ENCODE results near the gene PTPRD. TPM values are rescaled to one million over a fixed set of nuclear protein-coding genes. Genes with fewer than 3 reads are reported as not detected.

Gene PTPRD
- total and polyA plus RNA-seq, 5 donors from 2014 or later = 0.47 TPM; not detected in 4

GRCh38 chr9:8660383-8660782, 1952.4 kb downstream of the PTPRD start:
- no peaks in the 10 kb centered on the region for H3K27me3 ChIP-seq (ENCODE audit: control insufficient read depth, insufficient read depth, low read length)
- H3K9me3 Mint-ChIP-seq = peaks cover 0 to 6% (median 0%) of the 10 kb centered on the region in 7 donors
- no peak overlapping the region for H3K27ac Mint-ChIP-seq
- H3K36me3 Mint-ChIP-seq = no peaks in the 10 kb centered on the region
- H3K4me3 ChIP-seq (ENCODE audit: low read depth, low read length) = no peak overlapping the region
- H3K27ac ChIP-seq (ENCODE audit: insufficient read depth, low read length, poor library complexity, severe bottlenecking) = no peak overlapping the region
- ATAC-seq (ENCODE audit: low read depth in 2 of 2) = no peak
- DNase-seq = no peak
- no peaks in the 10 kb centered on the region for H3K4me1 Mint-ChIP-seq
- no peaks in the 10 kb centered on the region for H3K27me3 Mint-ChIP-seq
- H3K4me3 Mint-ChIP-seq = no peak overlapping the region
- no peaks in the 10 kb centered on the region for H3K9me3 ChIP-seq (ENCODE audit: control insufficient read depth in 2 of 2, low read length in 2 of 2)
- no peaks in the 10 kb centered on the region for H3K36me3 ChIP-seq (ENCODE audit: control insufficient read depth, insufficient read depth, low read length)
- no peaks in the 10 kb centered on the region for H3K4me1 ChIP-seq (ENCODE audit: control insufficient read depth, insufficient read depth, low read length, poor library complexity, severe bottlenecking)

GRCh38 chr9:8659108-8659507, 1953.7 kb downstream of the PTPRD start:
- no peak for DNase-seq
- Histone ChIP-seq H3K27ac (ENCODE audit: insufficient read depth, low read length, poor library complexity, severe bottlenecking) (no peak overlapping the region), H3K4me3 (ENCODE audit: low read depth, low read length) (no peak overlapping the region), H3K27me3 (ENCODE audit: control insufficient read depth, insufficient read depth, low read length) (no peaks in the 10 kb centered on the region), H3K4me1 (ENCODE audit: control insufficient read depth, insufficient read depth, low read length, poor library complexity, severe bottlenecking) (no peaks in the 10 kb centered on the region), H3K36me3 (ENCODE audit: control insufficient read depth, insufficient read depth, low read length) (no peaks in the 10 kb centered on the region), H3K9me3 (ENCODE audit: control insufficient read depth in 2 of 2, low read length in 2 of 2) (no peaks in the 10 kb centered on the region)
- Mint-ChIP-seq H3K9me3 (peaks cover 0 to 6% (median 0%) of the 10 kb centered on the region in 7 donors), H3K27me3 (no peaks in the 10 kb centered on the region), H3K4me1 (no peaks in the 10 kb centered on the region), H3K4me3 (no peak overlapping the region), H3K36me3 (no peaks in the 10 kb centered on the region), H3K27ac (no peak overlapping the region)
- ATAC-seq (ENCODE audit: low read depth in 2 of 2) = no peak

GRCh38 chr9:8655071-8655470, 1957.7 kb downstream of the PTPRD start:
- H3K4me3 Mint-ChIP-seq = no peak overlapping the region

GRCh38 chr9:8653855-8654254, 1958.9 kb downstream of the PTPRD start:
- peaks cover 0 to 4% (median 0%) of the 10 kb centered on the region in 7 donors for H3K9me3 Mint-ChIP-seq
- H3K27me3 Mint-ChIP-seq = no peaks in the 10 kb centered on the region
- Histone ChIP-seq H3K27ac (ENCODE audit: insufficient read depth, low read length, poor library complexity, severe bottlenecking) (no peak overlapping the region), H3K27me3 (ENCODE audit: control insufficient read depth, insufficient read depth, low read length) (no peaks in the 10 kb centered on the region), H3K9me3 (ENCODE audit: control insufficient read depth in 2 of 2, low read length in 2 of 2) (no peaks in the 10 kb centered on the region), H3K36me3 (ENCODE audit: control insufficient read depth, insufficient read depth, low read length) (no peaks in the 10 kb centered on the region), H3K4me1 (ENCODE audit: control insufficient read depth, insufficient read depth, low read length, poor library complexity, severe bottlenecking) (no peaks in the 10 kb centered on the region), H3K4me3 (ENCODE audit: low read depth, low read length) (no peak overlapping the region)
- no peak for ATAC-seq (ENCODE audit: low read depth in 2 of 2)
- no peak overlapping the region for H3K4me3 Mint-ChIP-seq
- H3K27ac Mint-ChIP-seq = no peak overlapping the region
- DNase-seq = no peak
- no peaks in the 10 kb centered on the region for H3K4me1 Mint-ChIP-seq
- no peaks in the 10 kb centered on the region for H3K36me3 Mint-ChIP-seq

More at GRCh38 chr9:8655071-8655470, 1957.7 kb downstream of the PTPRD start:
- Mint-ChIP-seq H3K36me3 (no peaks in the 10 kb centered on the region), H3K27ac (no peak overlapping the region), H3K27me3 (no peaks in the 10 kb centered on the region), H3K4me1 (no peaks in the 10 kb centered on the region), H3K9me3 (peaks cover 0 to 4% (median 0%) of the 10 kb centered on the region in 7 donors)
- H3K4me1 ChIP-seq (ENCODE audit: control insufficient read depth, insufficient read depth, low read length, poor library complexity, severe bottlenecking) = no peaks in the 10 kb centered on the region
- ATAC-seq (ENCODE audit: low read depth in 2 of 2) (no peak), DNase-seq (no peak)
- no peaks in the 10 kb centered on the region for H3K9me3 ChIP-seq (ENCODE audit: control insufficient read depth in 2 of 2, low read length in 2 of 2)
- H3K4me3 ChIP-seq (ENCODE audit: low read depth, low read length) = no peak overlapping the region
- no peaks in the 10 kb centered on the region for H3K36me3 ChIP-seq (ENCODE audit: control insufficient read depth, insufficient read depth, low read length)
- H3K27ac ChIP-seq (ENCODE audit: insufficient read depth, low read length, poor library complexity, severe bottlenecking) = no peak overlapping the region
- no peaks in the 10 kb centered on the region for H3K27me3 ChIP-seq (ENCODE audit: control insufficient read depth, insufficient read depth, low read length)

GRCh38 chr9:8653111-8653510, 1959.7 kb downstream of the PTPRD start:
- Histone ChIP-seq H3K9me3 (ENCODE audit: control insufficient read depth in 2 of 2, low read length in 2 of 2) (no peaks in the 10 kb centered on the region), H3K4me1 (ENCODE audit: control insufficient read depth, insufficient read depth, low read length, poor library complexity, severe bottlenecking) (no peaks in the 10 kb centered on the region), H3K27ac (ENCODE audit: insufficient read depth, low read length, poor library complexity, severe bottlenecking) (no peak overlapping the region), H3K36me3 (ENCODE audit: control insufficient read depth, insufficient read depth, low read length) (no peaks in the 10 kb centered on the region), H3K4me3 (ENCODE audit: low read depth, low read length) (no peak overlapping the region), H3K27me3 (ENCODE audit: control insufficient read depth, insufficient read depth, low read length) (no peaks in the 10 kb centered on the region)
- Mint-ChIP-seq H3K4me3 (no peak overlapping the region), H3K27me3 (no peaks in the 10 kb centered on the region), H3K4me1 (no peaks in the 10 kb centered on the region), H3K36me3 (no peaks in the 10 kb centered on the region), H3K9me3 (peaks cover 0 to 4% (median 0%) of the 10 kb centered on the region in 7 donors), H3K27ac (no peak overlapping the region)
- ATAC-seq (ENCODE audit: low read depth in 2 of 2) = no peak
- no peak for DNase-seq

- H3K27ac ChIP-seq (ENCODE audit: insufficient read depth, low read length, poor library complexity, severe bottlenecking) = no peak overlapping the region
- no peak overlapping the region for H3K27ac Mint-ChIP-seq
- H3K4me1 ChIP-seq (ENCODE audit: control insufficient read depth, insufficient read depth, low read length, poor library complexity, severe bottlenecking) = no peaks in the 10 kb centered on the region
- H3K9me3 Mint-ChIP-seq = peaks cover 0 to 4% (median 0%) of the 10 kb centered on the region in 7 donors
- no peaks in the 10 kb centered on the region for H3K36me3 ChIP-seq (ENCODE audit: control insufficient read depth, insufficient read depth, low read length)
- H3K27me3 ChIP-seq (ENCODE audit: control insufficient read depth, insufficient read depth, low read length) = no peaks in the 10 kb centered on the region
- no peaks in the 10 kb centered on the region for H3K27me3 Mint-ChIP-seq
- H3K4me1 Mint-ChIP-seq = no peaks in the 10 kb centered on the region
- no peak overlapping the region for H3K4me3 Mint-ChIP-seq
- no peaks in the 10 kb centered on the region for H3K36me3 Mint-ChIP-seq
- H3K9me3 ChIP-seq (ENCODE audit: control insufficient read depth in 2 of 2, low read length in 2 of 2) = no peaks in the 10 kb centered on the region
- no peak for DNase-seq
- no peak overlapping the region for H3K4me3 ChIP-seq (ENCODE audit: low read depth, low read length)
- ATAC-seq (ENCODE audit: low read depth in 2 of 2) = no peak
Measured at GRCh38 chr9:8652255-8652654, 1960.5 kb downstream of the PTPRD start.

- no peaks in the 10 kb centered on the region for H3K27me3 ChIP-seq (ENCODE audit: control insufficient read depth, insufficient read depth, low read length)
- H3K4me3 ChIP-seq (ENCODE audit: low read depth, low read length) = no peak overlapping the region
- Mint-ChIP-seq H3K9me3 (peaks cover 0 to 4% (median 0%) of the 10 kb centered on the region in 7 donors), H3K27me3 (no peaks in the 10 kb centered on the region), H3K36me3 (no peaks in the 10 kb centered on the region), H3K4me1 (no peaks in the 10 kb centered on the region), H3K27ac (no peak overlapping the region), H3K4me3 (no peak overlapping the region)
- no peaks in the 10 kb centered on the region for H3K4me1 ChIP-seq (ENCODE audit: control insufficient read depth, insufficient read depth, low read length, poor library complexity, severe bottlenecking)
- no peaks in the 10 kb centered on the region for H3K36me3 ChIP-seq (ENCODE audit: control insufficient read depth, insufficient read depth, low read length)
- DNase-seq = no peak
- ATAC-seq (ENCODE audit: low read depth in 2 of 2) = no peak
- no peaks in the 10 kb centered on the region for H3K9me3 ChIP-seq (ENCODE audit: control insufficient read depth in 2 of 2, low read length in 2 of 2)
- H3K27ac ChIP-seq (ENCODE audit: insufficient read depth, low read length, poor library complexity, severe bottlenecking) = no peak overlapping the region
Measured at GRCh38 chr9:8651846-8652215, 1961.0 kb downstream of the PTPRD start.

GRCh38 chr9:8651070-8651845, 1961.5 kb downstream of the PTPRD start:
- peaks cover 0 to 4% (median 0%) of the 10 kb centered on the region in 7 donors for H3K9me3 Mint-ChIP-seq
- no peak for ATAC-seq (ENCODE audit: low read depth in 2 of 2)
- H3K36me3 Mint-ChIP-seq = no peaks in the 10 kb centered on the region

More at GRCh38 chr9:8651070-8651845, 1961.5 kb downstream of the PTPRD start:
- Mint-ChIP-seq H3K27me3 (no peaks in the 10 kb centered on the region), H3K4me1 (no peaks in the 10 kb centered on the region), H3K27ac (no peak overlapping the region), H3K4me3 (no peak overlapping the region)
- Histone ChIP-seq H3K27ac (ENCODE audit: insufficient read depth, low read length, poor library complexity, severe bottlenecking) (no peak overlapping the region), H3K4me3 (ENCODE audit: low read depth, low read length) (no peak overlapping the region), H3K4me1 (ENCODE audit: control insufficient read depth, insufficient read depth, low read length, poor library complexity, severe bottlenecking) (no peaks in the 10 kb centered on the region), H3K36me3 (ENCODE audit: control insufficient read depth, insufficient read depth, low read length) (no peaks in the 10 kb centered on the region), H3K9me3 (ENCODE audit: control insufficient read depth in 2 of 2, low read length in 2 of 2) (no peaks in the 10 kb centered on the region), H3K27me3 (ENCODE audit: control insufficient read depth, insufficient read depth, low read length) (no peaks in the 10 kb centered on the region)
- DNase-seq = no peak
